Liver (tissue), 9 donors: ENCODE data around the gene BANK1. TPM values are rescaled to one million over a fixed set of nuclear protein-coding genes. Genes with fewer than 3 reads are reported as not detected.

Experiments used
- DNase-seq: peaks from one replicate; pipeline ENCODE4 v3.0.0-alpha.2; 2017; ENCODE audit warnings: low spot score
- H3K27ac ChIP-seq, 2 donors: one replicate each; pipeline ENCODE4 v1.7.0; 2013; ENCODE audit warnings: inconsistent platforms in 2 of 2, low read length in 2 of 2, control low read depth in 1 of 2, low read depth in 1 of 2, mild to moderate bottlenecking in 1 of 2
- H3K27me3 ChIP-seq, 4 donors: one replicate each; pipeline versions ENCODE4 v1.6.1 to v1.7.0; 2013; ENCODE audit warnings: low read length in 3 of 4, inconsistent platforms in 1 of 4, mild to moderate bottlenecking in 1 of 4, moderate library complexity in 1 of 4; ENCODE audit not compliant: control insufficient read depth in 4 of 4, insufficient read depth in 4 of 4
- H3K36me3 ChIP-seq, 4 donors: one replicate each; pipeline versions ENCODE4 v1.6.1 to v1.7.0; 2013; ENCODE audit warnings: low read length in 3 of 4, mild to moderate bottlenecking in 3 of 4, low read depth in 1 of 4, moderate library complexity in 1 of 4; ENCODE audit not compliant: control insufficient read depth in 4 of 4, insufficient read depth in 3 of 4
- H3K4me1 ChIP-seq, 4 donors: one replicate each; pipeline versions ENCODE4 v1.6.1 to v1.7.0; 2013; ENCODE audit warnings: low read length in 3 of 4, mild to moderate bottlenecking in 3 of 4, moderate library complexity in 1 of 4; ENCODE audit not compliant: control insufficient read depth in 4 of 4, insufficient read depth in 4 of 4
- H3K4me3 ChIP-seq, 3 donors: one replicate each; pipeline versions ENCODE4 v1.6.1 to v1.7.0; 2013; ENCODE audit warnings: low read length in 3 of 3, control low read depth in 1 of 3, low read depth in 1 of 3, mild to moderate bottlenecking in 1 of 3
- H3K9ac ChIP-seq, 2 donors: one replicate each; pipeline ENCODE4 v1.7.0; 2013; ENCODE audit warnings: low read length in 2 of 2, mild to moderate bottlenecking in 2 of 2, moderate library complexity in 2 of 2, control low read depth in 1 of 2, low read depth in 1 of 2
- H3K9me3 ChIP-seq, 4 donors: one replicate each; pipeline versions ENCODE4 v1.6.1 to v1.7.0; 2013; ENCODE audit warnings: low read length in 3 of 4; ENCODE audit not compliant: control insufficient read depth in 4 of 4
- CTCF ChIP-seq: fragments of 150-350 bp; IDR thresholded peaks from 2 replicates; pipeline ENCODE4 v1.5.1; 2017; ENCODE audit warnings: improper control_type of control experiment, low read depth, low read length; ENCODE audit not compliant: missing input control
- EGR1 ChIP-seq, 2 donors: IDR thresholded peaks; 2 replicates each; pipeline ENCODE4 v1.6.1; 2016 to 2018; ENCODE audit warnings: antibody characterized with exemption in 2 of 2, low read depth in 2 of 2
- FOXA1 ChIP-seq: IDR thresholded peaks from 2 replicates; pipeline ENCODE4 v1.6.1; 2016; ENCODE audit warnings: antibody characterized with exemption
- FOXA2 ChIP-seq: IDR thresholded peaks from 2 replicates; pipeline ENCODE4 v1.6.1; 2016; ENCODE audit warnings: antibody characterized with exemption
- GABPA ChIP-seq, 2 donors: IDR thresholded peaks in 1 of 2; conservative IDR thresholded peaks in 1 of 2; 2 replicates each; pipeline ENCODE4 v1.6.1; 2016; ENCODE audit warnings: antibody characterized with exemption in 2 of 2, mild to moderate bottlenecking in 1 of 2, moderate library complexity in 1 of 2
- JUND ChIP-seq, 2 donors: IDR thresholded peaks; 2 replicates each; pipeline ENCODE4 v1.6.1; 2016; ENCODE audit warnings: antibody characterized with exemption in 2 of 2
- MAX ChIP-seq: IDR thresholded peaks from 2 replicates; pipeline ENCODE4 v1.6.1; 2016; ENCODE audit warnings: antibody characterized with exemption
- NR2F2 ChIP-seq: IDR thresholded peaks from 2 replicates; pipeline ENCODE4 v1.6.1; 2016; ENCODE audit warnings: antibody characterized with exemption
- RAD21 ChIP-seq, 2 donors: IDR thresholded peaks; 2 replicates each; pipeline ENCODE4 v1.6.1; 2016; ENCODE audit warnings: antibody characterized with exemption in 2 of 2, mild to moderate bottlenecking in 2 of 2
- REST ChIP-seq: IDR thresholded peaks from 2 replicates; pipeline ENCODE4 v1.6.1; 2016; ENCODE audit warnings: antibody characterized with exemption, mild to moderate bottlenecking
- RXRA ChIP-seq, 2 donors: IDR thresholded peaks; 2 replicates each; pipeline ENCODE4 v1.6.1; 2017 to 2018; ENCODE audit warnings: antibody characterized with exemption in 2 of 2, mild to moderate bottlenecking in 1 of 2
- SP1 ChIP-seq: IDR thresholded peaks from 2 replicates; pipeline ENCODE4 v1.6.1; 2018; ENCODE audit warnings: antibody characterized with exemption, mild to moderate bottlenecking
- YY1 ChIP-seq: IDR thresholded peaks from 2 replicates; pipeline ENCODE4 v1.6.1; 2016; ENCODE audit warnings: antibody characterized with exemption, mild to moderate bottlenecking
- WGBS: extraction: QIAGEN DNeasy Blood & Tissue Kit; methylation state at CpG from one replicate; pipeline ENCODE4 v1.1.7; 2013; 5-methylcytosine and 5-hydroxymethylcytosine counted together
- polyA plus RNA-seq, 2 donors: library from polyadenylated mRNA; stranded (reverse) in 1 of 2; unstranded in 1 of 2; fragments of 200-250 nt in 1 of 2; fragments of >200 nt in 1 of 2; fragmentation: Nextera tagmentation in 1 of 2; extraction: Ambion mirVana in 1 of 2; gene quantifications; one replicate each; pipeline versions ENCODE4 v1.2.1 to v1.2.3, GENCODE V29; 2013 to 2015
- total RNA-seq, 2 donors: library from RNA; depleted of rRNA; stranded (reverse); fragments of >200 nt; gene quantifications; one replicate each; pipeline ENCODE4 v1.2.3, GENCODE V29; 2014
- TF ChIP-seq, protein P1 (sequence below): IDR thresholded peaks from 2 replicates; pipeline ENCODE4 v1.6.1; 2016; ENCODE audit warnings: antibody characterized with exemption
- TF ChIP-seq, protein P2 (sequence below): IDR thresholded peaks from 2 replicates; pipeline ENCODE4 v1.6.1; 2016; ENCODE audit warnings: antibody characterized with exemption
- donor health status: healthy.
- donor health status: healthy.
- donor health status: healthy.
- donor health status: healthy.
- donor health status: healthy.

The BANK1 gene
- total and polyA plus RNA-seq, 4 donors: 0.06 to 1.7 (median 0.35) TPM

- no peak for DNase-seq
- Histone ChIP-seq H3K9me3 (no peaks in the 10 kb centered on the region), H3K27ac (no peak overlapping the region), H3K36me3 (no peaks in the 10 kb centered on the region), H3K9ac (no peak overlapping the region), H3K27me3 (no peaks in the 10 kb centered on the region), H3K4me3 (no peak overlapping the region), H3K4me1 (no peaks in the 10 kb centered on the region)
- TF ChIP-seq EGR1 (IDR thresholded peaks at IDR 0.05; ENCODE audit: low read depth in 2 of 2): no peak
- TF ChIP-seq MAX: no peak
- no peak for TF ChIP-seq GABPA (IDR thresholded peaks at IDR 0.05 in 1 of 2, conservative IDR thresholded peaks at IDR 0.05 in 1 of 2)
- TF ChIP-seq NR2F2: no peak
- no peak for TF ChIP-seq JUND (IDR thresholded peaks at IDR 0.05)
- TF ChIP-seq, protein P1, sequence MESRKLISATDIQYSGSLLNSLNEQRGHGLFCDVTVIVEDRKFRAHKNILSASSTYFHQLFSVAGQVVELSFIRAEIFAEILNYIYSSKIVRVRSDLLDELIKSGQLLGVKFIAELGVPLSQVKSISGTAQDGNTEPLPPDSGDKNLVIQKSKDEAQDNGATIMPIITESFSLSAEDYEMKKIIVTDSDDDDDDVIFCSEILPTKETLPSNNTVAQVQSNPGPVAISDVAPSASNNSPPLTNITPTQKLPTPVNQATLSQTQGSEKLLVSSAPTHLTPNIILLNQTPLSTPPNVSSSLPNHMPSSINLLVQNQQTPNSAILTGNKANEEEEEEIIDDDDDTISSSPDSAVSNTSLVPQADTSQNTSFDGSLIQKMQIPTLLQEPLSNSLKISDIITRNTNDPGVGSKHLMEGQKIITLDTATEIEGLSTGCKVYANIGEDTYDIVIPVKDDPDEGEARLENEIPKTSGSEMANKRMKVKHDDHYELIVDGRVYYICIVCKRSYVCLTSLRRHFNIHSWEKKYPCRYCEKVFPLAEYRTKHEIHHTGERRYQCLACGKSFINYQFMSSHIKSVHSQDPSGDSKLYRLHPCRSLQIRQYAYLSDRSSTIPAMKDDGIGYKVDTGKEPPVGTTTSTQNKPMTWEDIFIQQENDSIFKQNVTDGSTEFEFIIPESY: no peak
- no peak for TF ChIP-seq YY1
- no peak for TF ChIP-seq REST
- no peak for TF ChIP-seq RAD21 (IDR thresholded peaks at IDR 0.05)
- TF ChIP-seq, protein P2, sequence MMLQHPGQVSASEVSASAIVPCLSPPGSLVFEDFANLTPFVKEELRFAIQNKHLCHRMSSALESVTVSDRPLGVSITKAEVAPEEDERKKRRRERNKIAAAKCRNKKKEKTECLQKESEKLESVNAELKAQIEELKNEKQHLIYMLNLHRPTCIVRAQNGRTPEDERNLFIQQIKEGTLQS: no peak
- no peak for TF ChIP-seq SP1
- no peak for TF ChIP-seq CTCF
- no peak for TF ChIP-seq RXRA (IDR thresholded peaks at IDR 0.05)
- TF ChIP-seq FOXA1: no peak
- no peak for TF ChIP-seq FOXA2
- 62% methylated on average over 6 of the region's 6 CpGs for WGBS
Observed at GRCh38 chr4:101970547-101971155, 180.1 kb downstream of the BANK1 start.

DNA sequence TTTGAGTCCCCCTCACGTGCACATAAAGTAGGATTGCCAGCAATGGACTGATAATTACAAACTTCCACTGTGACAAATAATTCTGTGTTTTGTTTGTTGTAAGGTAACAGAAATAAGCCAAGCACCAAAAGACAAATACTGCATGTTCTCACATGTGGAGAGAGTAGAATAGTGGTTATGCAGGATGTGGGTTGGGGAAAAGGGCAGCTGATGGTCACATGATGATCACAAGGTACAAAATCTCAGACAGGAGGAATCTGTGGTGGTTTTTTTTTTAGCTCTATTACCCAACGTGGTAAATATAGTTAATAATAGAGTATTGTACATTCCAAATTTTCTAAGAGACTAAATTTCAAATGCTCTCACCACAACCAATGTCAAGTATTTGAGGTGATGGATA, 182.3 kb downstream of the BANK1 start:
- H3K36me3 ChIP-seq: no peaks in the 10 kb centered on the region
- H3K27me3 ChIP-seq: no peaks in the 10 kb centered on the region
- TF ChIP-seq MAX (no peak), YY1 (no peak), FOXA2 (no peak), GABPA (IDR thresholded peaks at IDR 0.05 in 1 of 2, conservative IDR thresholded peaks at IDR 0.05 in 1 of 2) (no peak), NR2F2 (no peak), EGR1 (IDR thresholded peaks at IDR 0.05; ENCODE audit: low read depth in 2 of 2) (no peak), REST (no peak)
- H3K9me3 ChIP-seq: no peaks in the 10 kb centered on the region
- no peak overlapping the region for H3K27ac ChIP-seq
- no peak overlapping the region for H3K9ac ChIP-seq
- no peaks in the 10 kb centered on the region for H3K4me1 ChIP-seq
- no peak for DNase-seq
- 59% methylated on average over 2 of the region's 2 CpGs for WGBS
- H3K4me3 ChIP-seq: no peak overlapping the region
